COR-L47 (cell line): ENCODE results near the gene SFPQ.
"Not testable (repeated sequence)": the region's sequence is repeated elsewhere in the genome, so short reads cannot be mapped to it uniquely, and the experiment has no call there.

Experiments used
- DNase-seq: peaks from one replicate; lab custom pipeline; 2025; lab: John Stamatoyannopoulos, UW

Gene SFPQ

GRCh38 chr1:35192853-35193664 lies at the start of gene SFPQ:
SFPQ (minus strand) TSS chr1:35193145; CDS start chr1:35193049, 96 bp downstream.
- DNase-seq, result peak; percentile 99

- not testable (repeated sequence) for DNase-seq
These were observed 43.8 kb upstream of the SFPQ start for GRCh38 chr1:35236772-35237171.

- no peak for DNase-seq
These were observed 38.3 kb upstream of the SFPQ start for GRCh38 chr1:35231287-35231686.

- DNase-seq, result no peak
These were observed 36.8 kb upstream of the SFPQ start for GRCh38 chr1:35229587-35230360.

- no peak for DNase-seq
These were observed 33.6 kb upstream of the SFPQ start for GRCh38 chr1:35226546-35226945.

GRCh38 chr1:35223084-35223630 lies 30.2 kb upstream of the SFPQ start:
- DNase-seq, result no peak

GRCh38 chr1:35222322-35223083 lies 29.6 kb upstream of the SFPQ start:
- DNase-seq, result no peak

GRCh38 chr1:35220976-35221375 lies 28.0 kb upstream of the SFPQ start:
- DNase-seq, result no peak

GRCh38 chr1:35215346-35215745 lies 22.4 kb upstream of the SFPQ start:
- DNase-seq, result no peak

GRCh38 chr1:35211120-35211414 lies 18.1 kb upstream of the SFPQ start:
- no peak for DNase-seq

GRCh38 chr1:35210321-35211119 lies 17.6 kb upstream of the SFPQ start:
- DNase-seq, result no peak

- no peak for DNase-seq
These were observed 10.3 kb upstream of the SFPQ start for GRCh38 chr1:35203295-35203694.

- peak; percentile 86 for DNase-seq
These were observed 9.2 kb upstream of the SFPQ start for GRCh38 chr1:35202048-35202719.

GRCh38 chr1:35201631-35202030 lies 8.7 kb upstream of the SFPQ start:
- no peak for DNase-seq

- peak; percentile 79 for DNase-seq
These were observed 691 bp downstream of the SFPQ start for GRCh38 chr1:35192056-35192852.

GRCh38 chr1:35191429-35192055 lies 1.4 kb downstream of the SFPQ start:
- no peak for DNase-seq

- DNase-seq, result no peak
These were observed 2.2 kb downstream of the SFPQ start for GRCh38 chr1:35190784-35191183.

GRCh38 chr1:35188578-35189392 lies 4.2 kb downstream of the SFPQ start:
- DNase-seq, result no peak

GRCh38 chr1:35187816-35188342 lies 5.1 kb downstream of the SFPQ start:
- DNase-seq, result no peak
